Neural cell (in vitro differentiated cells): ENCODE results near the gene FGD6. TPM values are rescaled to one million over a fixed set of nuclear protein-coding genes. Genes with fewer than 3 reads are reported as not detected.

ENCODE experiments used
- H2AFZ ChIP-seq: fragments of 200-600, 300-800 bp; sonication (generic), shearing (Covaris generic); 2 replicates; pipeline ENCODE4 v1.6.0; 2014; ENCODE audit warnings: low read depth, mild to moderate bottlenecking, antibody characterized with exemption, low read length, moderate library complexity
- H3F3A ChIP-seq: fragments of 200-600 bp; shearing (Covaris generic); 2 replicates; pipeline ENCODE4 v1.6.1; 2016; ENCODE audit warnings: mild to moderate bottlenecking, moderate library complexity, mixed read lengths, antibody characterized with exemption, low read length; ENCODE audit not compliant: insufficient read depth, poor library complexity, severe bottlenecking
- H3K27ac ChIP-seq: fragments of 200-600, 300-800 bp; sonication (generic), shearing (Covaris generic); 2 replicates; pipeline ENCODE4 v1.5.1; 2014; ENCODE audit warnings: mild to moderate bottlenecking, low read length, moderate library complexity
- H3K27me3 ChIP-seq: fragments of 300-800, 200-600 bp; sonication (generic), shearing (Covaris generic); 2 replicates; pipeline ENCODE4 v1.6.0; 2014; ENCODE audit warnings: mild to moderate bottlenecking, low read depth, low read length, moderate library complexity; ENCODE audit not compliant: insufficient read depth
- H3K36me3 ChIP-seq: fragments of 300-800, 200-600 bp; sonication (generic), shearing (Covaris generic); 2 replicates; pipeline ENCODE4 v1.5.1; 2014; ENCODE audit warnings: mild to moderate bottlenecking, antibody characterized with exemption, low read length, moderate library complexity; ENCODE audit not compliant: insufficient read depth
- H3K4me2 ChIP-seq: fragments of 300-800, 200-600 bp; sonication (generic), shearing (Covaris generic); 2 replicates; pipeline ENCODE4 v1.6.0; 2014; ENCODE audit warnings: mild to moderate bottlenecking, low read length
- H3K4me3 ChIP-seq: fragments of 300-800, 200-600 bp; sonication (generic), shearing (Covaris generic); 2 replicates; pipeline ENCODE4 v1.5.1; 2014; ENCODE audit warnings: mild to moderate bottlenecking, low read length, moderate library complexity
- H3K79me2 ChIP-seq: fragments of 200-600 bp; shearing (Covaris generic); replicated peaks from 2 replicates; pipeline ENCODE4 v1.6.0; 2014; ENCODE audit warnings: mild to moderate bottlenecking, low read length, moderate library complexity; ENCODE audit not compliant: insufficient read depth
- H3K9ac ChIP-seq: fragments of 300-800, 200-600 bp; sonication (generic), shearing (Covaris generic); 2 replicates; pipeline ENCODE4 v1.6.1; 2016; ENCODE audit warnings: mild to moderate bottlenecking, low read length, mixed read lengths
- H3K9me2 ChIP-seq: fragments of 200-600 bp; shearing (Covaris generic); 2 replicates; pipeline ENCODE4 v1.6.1; 2016; ENCODE audit warnings: mild to moderate bottlenecking, low read length, mixed read lengths; ENCODE audit not compliant: insufficient read depth
- H3K9me3 ChIP-seq: fragments of 200-600, 300-800 bp; sonication (generic), shearing (Covaris generic); 2 replicates; pipeline ENCODE4 v1.6.1; 2016; ENCODE audit warnings: mild to moderate bottlenecking, mixed run types, low read length, moderate library complexity, mixed read lengths
- H4K20me1 ChIP-seq: fragments of 200-600 bp; shearing (Covaris generic); 2 replicates; pipeline ENCODE4 v1.6.1; 2016; ENCODE audit warnings: mild to moderate bottlenecking, mixed run types; ENCODE audit not compliant: insufficient read depth
- EP300 ChIP-seq: fragments of 450-650 bp; conservative IDR thresholded peaks from 2 replicates; pipeline ENCODE4 v1.6.1; 2014; ENCODE audit warnings: antibody characterized with exemption, mild to moderate bottlenecking, moderate library complexity; ENCODE audit not compliant: poor library complexity, severe bottlenecking
- EZH2 ChIP-seq: fragments of 200-600, 300-800 bp; shearing (Covaris generic), sonication (generic); IDR thresholded peaks from 2 replicates; pipeline ENCODE4 v1.6.1; 2014; ENCODE audit warnings: antibody characterized with exemption, low read length, borderline replicate concordance, mild to moderate bottlenecking; ENCODE audit not compliant: insufficient read depth, poor library complexity, severe bottlenecking
- MXI1 ChIP-seq: fragments of 450-650 bp; conservative IDR thresholded peaks from 2 replicates; pipeline ENCODE4 v1.6.1; 2014; ENCODE audit warnings: antibody characterized with exemption, mild to moderate bottlenecking; ENCODE audit not compliant: poor library complexity, severe bottlenecking
- POLR2AphosphoS5 ChIP-seq: IDR thresholded peaks from 2 replicates; pipeline ENCODE4 v1.6.1; 2012
- RAD21 ChIP-seq: fragments of 450-650 bp; conservative IDR thresholded peaks from 2 replicates; pipeline ENCODE4 v1.6.1; 2014; ENCODE audit warnings: antibody characterized with exemption, mild to moderate bottlenecking, moderate library complexity
- SMC3 ChIP-seq: fragments of 450-650 bp; conservative IDR thresholded peaks from 2 replicates; pipeline ENCODE4 v1.6.1; 2014; ENCODE audit warnings: antibody characterized with exemption, mild to moderate bottlenecking, moderate library complexity; ENCODE audit not compliant: poor library complexity
- TAF1 ChIP-seq: IDR thresholded peaks from 2 replicates; pipeline ENCODE4 v1.6.1; 2012; ENCODE audit warnings: low read depth
- polyA plus RNA-seq: library from polyadenylated mRNA; depleted of rRNA; stranded (reverse); fragments of >200 nt; gene quantifications from 2 replicates; pipeline ENCODE4 v1.2.3, GENCODE V29; 2014
- TF ChIP-seq, protein P1 (sequence below): IDR thresholded peaks from 2 replicates; pipeline ENCODE4 v1.6.1; 2012; ENCODE audit warnings: borderline replicate concordance
- TF ChIP-seq, protein P2 (sequence below): fragments of 450-650 bp; IDR thresholded peaks from 2 replicates; pipeline ENCODE4 v1.5.1; 2014; ENCODE audit warnings: antibody characterized with exemption, mild to moderate bottlenecking, moderate library complexity; ENCODE audit not compliant: poor library complexity, severe bottlenecking

FGD6 gene
- polyA plus RNA-seq, 1 donor from 2014 or later = 4.6 TPM

DNA sequence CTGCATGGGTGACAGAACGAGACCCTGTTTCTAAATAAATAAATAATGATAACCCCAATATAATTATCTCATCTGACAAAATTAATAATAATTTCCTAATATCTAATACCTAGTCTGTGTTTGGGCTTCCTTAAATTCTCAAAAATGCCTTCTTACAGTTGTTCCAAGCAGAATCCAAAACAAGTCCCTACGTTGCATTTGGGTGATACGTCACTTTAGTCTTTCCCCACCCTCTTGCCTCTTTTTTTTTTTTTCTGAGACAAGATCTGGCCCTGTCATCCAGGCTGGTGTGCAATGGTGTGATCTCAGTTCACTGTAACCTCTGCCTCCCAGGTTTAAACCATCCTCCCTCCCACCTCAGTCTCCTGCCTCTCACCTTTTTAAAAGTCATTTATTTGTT is 27.1 kb upstream of the FGD6 start:
- H4K20me1 ChIP-seq = peaks cover 27% of the 10 kb centered on the region
- H3K36me3 ChIP-seq = peaks cover 11% of the 10 kb centered on the region
- no peaks in the 10 kb centered on the region for H3F3A ChIP-seq
- no peak overlapping the region for H3K9ac ChIP-seq
- no peak overlapping the region for H3K4me3 ChIP-seq
- H2AFZ ChIP-seq = no peak overlapping the region
- no peaks in the 10 kb centered on the region for H3K9me3 ChIP-seq
- no peak overlapping the region for H3K27ac ChIP-seq
- TF ChIP-seq, protein P1, sequence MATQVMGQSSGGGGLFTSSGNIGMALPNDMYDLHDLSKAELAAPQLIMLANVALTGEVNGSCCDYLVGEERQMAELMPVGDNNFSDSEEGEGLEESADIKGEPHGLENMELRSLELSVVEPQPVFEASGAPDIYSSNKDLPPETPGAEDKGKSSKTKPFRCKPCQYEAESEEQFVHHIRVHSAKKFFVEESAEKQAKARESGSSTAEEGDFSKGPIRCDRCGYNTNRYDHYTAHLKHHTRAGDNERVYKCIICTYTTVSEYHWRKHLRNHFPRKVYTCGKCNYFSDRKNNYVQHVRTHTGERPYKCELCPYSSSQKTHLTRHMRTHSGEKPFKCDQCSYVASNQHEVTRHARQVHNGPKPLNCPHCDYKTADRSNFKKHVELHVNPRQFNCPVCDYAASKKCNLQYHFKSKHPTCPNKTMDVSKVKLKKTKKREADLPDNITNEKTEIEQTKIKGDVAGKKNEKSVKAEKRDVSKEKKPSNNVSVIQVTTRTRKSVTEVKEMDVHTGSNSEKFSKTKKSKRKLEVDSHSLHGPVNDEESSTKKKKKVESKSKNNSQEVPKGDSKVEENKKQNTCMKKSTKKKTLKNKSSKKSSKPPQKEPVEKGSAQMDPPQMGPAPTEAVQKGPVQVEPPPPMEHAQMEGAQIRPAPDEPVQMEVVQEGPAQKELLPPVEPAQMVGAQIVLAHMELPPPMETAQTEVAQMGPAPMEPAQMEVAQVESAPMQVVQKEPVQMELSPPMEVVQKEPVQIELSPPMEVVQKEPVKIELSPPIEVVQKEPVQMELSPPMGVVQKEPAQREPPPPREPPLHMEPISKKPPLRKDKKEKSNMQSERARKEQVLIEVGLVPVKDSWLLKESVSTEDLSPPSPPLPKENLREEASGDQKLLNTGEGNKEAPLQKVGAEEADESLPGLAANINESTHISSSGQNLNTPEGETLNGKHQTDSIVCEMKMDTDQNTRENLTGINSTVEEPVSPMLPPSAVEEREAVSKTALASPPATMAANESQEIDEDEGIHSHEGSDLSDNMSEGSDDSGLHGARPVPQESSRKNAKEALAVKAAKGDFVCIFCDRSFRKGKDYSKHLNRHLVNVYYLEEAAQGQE = no peak
- TF ChIP-seq POLR2AphosphoS5 = no peak
- no peak for TF ChIP-seq RAD21
- TF ChIP-seq MXI1 = no peak
- no peak for TF ChIP-seq SMC3
- TF ChIP-seq EP300 = no peak
- TF ChIP-seq TAF1 = no peak
- TF ChIP-seq EZH2 = no peak
- TF ChIP-seq, protein P2, sequence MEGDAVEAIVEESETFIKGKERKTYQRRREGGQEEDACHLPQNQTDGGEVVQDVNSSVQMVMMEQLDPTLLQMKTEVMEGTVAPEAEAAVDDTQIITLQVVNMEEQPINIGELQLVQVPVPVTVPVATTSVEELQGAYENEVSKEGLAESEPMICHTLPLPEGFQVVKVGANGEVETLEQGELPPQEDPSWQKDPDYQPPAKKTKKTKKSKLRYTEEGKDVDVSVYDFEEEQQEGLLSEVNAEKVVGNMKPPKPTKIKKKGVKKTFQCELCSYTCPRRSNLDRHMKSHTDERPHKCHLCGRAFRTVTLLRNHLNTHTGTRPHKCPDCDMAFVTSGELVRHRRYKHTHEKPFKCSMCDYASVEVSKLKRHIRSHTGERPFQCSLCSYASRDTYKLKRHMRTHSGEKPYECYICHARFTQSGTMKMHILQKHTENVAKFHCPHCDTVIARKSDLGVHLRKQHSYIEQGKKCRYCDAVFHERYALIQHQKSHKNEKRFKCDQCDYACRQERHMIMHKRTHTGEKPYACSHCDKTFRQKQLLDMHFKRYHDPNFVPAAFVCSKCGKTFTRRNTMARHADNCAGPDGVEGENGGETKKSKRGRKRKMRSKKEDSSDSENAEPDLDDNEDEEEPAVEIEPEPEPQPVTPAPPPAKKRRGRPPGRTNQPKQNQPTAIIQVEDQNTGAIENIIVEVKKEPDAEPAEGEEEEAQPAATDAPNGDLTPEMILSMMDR = no peak
- H3K79me2 ChIP-seq = peaks cover 92% of the 10 kb centered on the region
- no peak overlapping the region for H3K4me2 ChIP-seq
- no peaks in the 10 kb centered on the region for H3K9me2 ChIP-seq
- H3K27me3 ChIP-seq = no peaks in the 10 kb centered on the region

DNA sequence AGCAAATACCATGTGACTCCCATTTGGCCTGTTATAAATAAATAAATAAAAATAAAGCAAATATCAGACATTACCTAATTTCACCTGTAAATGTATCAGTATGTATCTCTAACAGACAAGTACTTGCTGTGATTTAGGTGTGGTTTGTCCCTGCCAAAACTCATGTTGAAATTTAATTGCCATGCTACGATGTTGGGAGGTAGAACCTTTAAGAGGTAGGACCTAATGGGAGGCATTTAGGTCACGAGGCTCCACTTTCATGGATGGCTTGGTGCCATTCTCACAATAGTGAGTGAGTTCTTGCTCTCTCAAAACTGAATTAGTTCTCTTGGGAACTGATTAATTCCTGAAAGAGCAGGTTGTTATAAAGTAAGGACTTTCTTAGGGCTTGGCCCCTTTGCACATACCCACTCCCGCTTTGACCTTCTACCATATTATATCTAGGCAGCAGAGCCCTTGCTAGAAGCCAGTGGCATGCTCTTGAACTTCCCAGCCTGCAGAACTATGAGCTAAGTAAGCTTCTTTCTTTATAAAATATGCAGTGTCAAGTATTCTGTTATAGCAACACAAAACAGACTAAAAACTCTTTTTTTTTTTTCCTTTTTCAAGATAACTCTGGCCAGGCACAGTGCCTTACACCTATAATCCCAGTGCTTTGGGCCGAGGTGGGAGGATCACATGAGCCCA is 26.4 kb upstream of the FGD6 start:
- TF ChIP-seq EP300 (no peak), EZH2 (no peak), RAD21 (no peak), MXI1 (no peak), TAF1 (no peak), SMC3 (no peak), POLR2AphosphoS5 (no peak)
- TF ChIP-seq, protein P2 = no peak
- TF ChIP-seq, protein P1 = no peak
- Histone ChIP-seq H3K79me2 (peaks cover 92% of the 10 kb centered on the region), H3K27ac (no peak overlapping the region), H3K9me3 (no peaks in the 10 kb centered on the region), H3K9me2 (no peaks in the 10 kb centered on the region), H3K36me3 (peaks cover 11% of the 10 kb centered on the region), H3K4me2 (no peak overlapping the region), H2AFZ (no peak overlapping the region), H3K27me3 (no peaks in the 10 kb centered on the region), H3F3A (no peaks in the 10 kb centered on the region), H3K4me3 (no peak overlapping the region), H4K20me1 (peaks cover 23% of the 10 kb centered on the region), H3K9ac (no peak overlapping the region)
